OCI-LY1 (cell line): ENCODE data around the gene PRAMEF1.
A peak's percentile ranks its signal among the peaks of the same experiment; 100 is the strongest.
"Not testable (repeated sequence)": the region's sequence is repeated elsewhere in the genome, so short reads cannot be mapped to it uniquely, and the experiment has no call there.

Experiments used
- H2AFZ ChIP-seq: fragments of 200-600 bp; sonication (generic), shearing (Covaris generic); 2 replicates; pipeline ENCODE4 v1.6.0; 2014; ENCODE audit warnings: antibody characterized with exemption, mild to moderate bottlenecking, low read length
- H3F3A ChIP-seq: fragments of 200-600 bp; sonication (generic), shearing (Covaris generic); 2 replicates; pipeline ENCODE4 v1.6.0; 2014; ENCODE audit warnings: mild to moderate bottlenecking, antibody characterized with exemption, low read length, moderate library complexity; ENCODE audit not compliant: insufficient read depth
- H3K27ac ChIP-seq: fragments of 200-600 bp; sonication (generic); 2 replicates; pipeline ENCODE4 v1.5.1; 2014; ENCODE audit warnings: low read length, mixed run types, mild to moderate bottlenecking, low read depth; ENCODE audit not compliant: poor library complexity, severe bottlenecking
- H3K27me3 ChIP-seq: fragments of 200-600 bp; sonication (generic); 2 replicates; pipeline ENCODE4 v1.6.0; 2014; ENCODE audit warnings: antibody characterized with exemption, mild to moderate bottlenecking, low read length, moderate library complexity; ENCODE audit not compliant: insufficient read depth
- H3K36me3 ChIP-seq: fragments of 200-600 bp; sonication (generic); 2 replicates; pipeline ENCODE4 v1.6.1; 2014; ENCODE audit warnings: mild to moderate bottlenecking, antibody characterized with exemption, low read length, moderate library complexity, mixed read lengths; ENCODE audit not compliant: insufficient read depth
- H3K4me1 ChIP-seq: fragments of 200-600 bp; sonication (generic); 2 replicates; pipeline ENCODE4 v1.5.1; 2014; ENCODE audit warnings: mild to moderate bottlenecking, low read length, moderate library complexity; ENCODE audit not compliant: insufficient read depth, severe bottlenecking
- H3K4me2 ChIP-seq: fragments of 200-600 bp; sonication (generic), shearing (Covaris generic); 2 replicates; pipeline ENCODE4 v1.6.1; 2014; ENCODE audit warnings: low read length
- H3K4me3 ChIP-seq: fragments of 200-600 bp; sonication (generic); 2 replicates; pipeline ENCODE4 v1.5.1; 2014; ENCODE audit warnings: low read length, low read depth, mild to moderate bottlenecking, mixed read lengths; ENCODE audit not compliant: poor library complexity, severe bottlenecking
- H3K79me2 ChIP-seq: fragments of 200-600 bp; shearing (Covaris generic); 2 replicates; pipeline ENCODE4 v1.6.1; 2016; ENCODE audit warnings: mixed run types, low read length, mixed read lengths; ENCODE audit not compliant: insufficient read depth
- H3K9ac ChIP-seq: fragments of 200-600 bp; sonication (generic), shearing (Covaris generic); 2 replicates; pipeline ENCODE4 v1.6.1; 2014; ENCODE audit warnings: mild to moderate bottlenecking, low read length, mixed read lengths
- H3K9me2 ChIP-seq: fragments of 200-600 bp; sonication (generic), shearing (Covaris generic); 2 replicates; pipeline ENCODE4 v1.6.1; 2014; ENCODE audit warnings: low read depth, mild to moderate bottlenecking, low read length, mixed read lengths
- H3K9me3 ChIP-seq: fragments of 200-600 bp; shearing (Covaris generic); 2 replicates; pipeline ENCODE4 v1.6.1; 2014; ENCODE audit warnings: low read length, mixed read lengths
- H4K20me1 ChIP-seq: fragments of 200-600 bp; sonication (generic), shearing (Covaris generic); 2 replicates; pipeline ENCODE4 v1.6.0; 2016; ENCODE audit warnings: mild to moderate bottlenecking, low read length; ENCODE audit not compliant: insufficient read depth
- CTCF ChIP-seq: fragments of 200-600 bp; sonication (generic), shearing (Covaris generic); IDR thresholded peaks from 2 replicates; pipeline ENCODE4 v1.5.1; 2017; ENCODE audit warnings: mild to moderate bottlenecking, antibody characterized with exemption, low read length, moderate library complexity, mixed read lengths
- EZH2 ChIP-seq: fragments of 200-600 bp; sonication (generic), shearing (Covaris generic); IDR thresholded peaks from 2 replicates; pipeline ENCODE4 v1.8.0; 2017; ENCODE audit warnings: borderline replicate concordance, mixed run types, mild to moderate bottlenecking, antibody characterized with exemption, low read length, moderate library complexity, mixed read lengths

The PRAMEF1 gene

DNA sequence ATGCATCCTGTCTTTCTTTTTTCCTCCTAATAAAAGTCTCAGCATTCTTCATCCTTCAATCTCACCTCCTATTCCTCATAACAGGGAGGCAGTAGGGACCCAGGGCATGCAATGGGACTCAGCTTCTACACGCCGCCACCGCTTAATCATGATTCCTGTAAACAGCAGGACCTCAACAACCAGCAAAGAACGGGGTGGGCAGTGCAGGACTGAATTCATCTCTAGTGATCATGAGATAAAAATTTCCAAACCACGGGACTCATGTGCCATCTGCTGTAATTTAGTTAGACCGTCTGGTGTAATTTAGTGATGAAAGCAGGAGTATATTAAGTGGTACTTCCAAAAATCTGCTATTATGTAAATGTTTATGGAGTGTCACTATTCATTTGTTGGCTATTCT is 12.3 kb upstream of the PRAMEF1 start:
- H3F3A ChIP-seq: no peaks in the 10 kb centered on the region
- TF ChIP-seq CTCF (no peak), EZH2 (no peak)
- no peak overlapping the region for H3K4me3 ChIP-seq

DNA sequence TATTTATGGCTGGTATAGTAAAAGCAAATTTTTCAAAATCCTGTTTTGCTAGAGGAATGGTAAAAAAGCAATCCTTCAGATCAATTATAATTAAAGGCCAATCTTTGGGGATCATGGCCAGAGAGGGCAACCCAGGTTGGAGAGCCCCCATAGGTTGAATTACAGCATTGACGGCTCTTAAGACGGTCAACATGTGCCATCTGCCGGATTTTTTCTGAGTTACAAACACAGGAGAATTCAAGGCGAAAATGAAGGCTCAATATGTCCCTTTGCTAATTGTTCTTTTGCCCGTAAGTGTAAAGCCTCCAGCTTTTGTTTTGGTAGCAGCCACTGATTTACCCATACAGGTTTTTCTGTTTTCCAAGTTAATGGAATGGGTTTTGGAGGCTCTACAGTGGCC is 9.7 kb upstream of the PRAMEF1 start:
- not testable (repeated sequence) for H3K9ac ChIP-seq, H3F3A ChIP-seq, H3K36me3 ChIP-seq, H3K9me2 ChIP-seq, H3K9me3 ChIP-seq, H2AFZ ChIP-seq, H3K79me2 ChIP-seq, H3K4me1 ChIP-seq, H3K4me3 ChIP-seq, H3K27ac ChIP-seq, H3K4me2 ChIP-seq, H4K20me1 ChIP-seq, H3K27me3 ChIP-seq

More for the DNA sequence above, 12.3 kb upstream of the PRAMEF1 start:
- no peaks in the 10 kb centered on the region for H3K4me1 ChIP-seq
- H3K9me2 ChIP-seq: no peaks in the 10 kb centered on the region
- H4K20me1 ChIP-seq: no peaks in the 10 kb centered on the region
- H3K27ac ChIP-seq: no peak overlapping the region
- no peaks in the 10 kb centered on the region for H3K36me3 ChIP-seq
- H3K9ac ChIP-seq: no peak overlapping the region
- H3K9me3 ChIP-seq: no peaks in the 10 kb centered on the region
- no peaks in the 10 kb centered on the region for H3K79me2 ChIP-seq
- no peak overlapping the region for H2AFZ ChIP-seq
- no peaks in the 10 kb centered on the region for H3K27me3 ChIP-seq
- H3K4me2 ChIP-seq: no peak overlapping the region

- not testable (repeated sequence) for H3K36me3 ChIP-seq, H3K9me2 ChIP-seq
- peak; percentile 6; the same call in 1 of the 2 replicates for TF ChIP-seq CTCF
These were observed 7.4 kb upstream of the PRAMEF1 start for GRCh38 chr1:12783783-12784182.

DNA sequence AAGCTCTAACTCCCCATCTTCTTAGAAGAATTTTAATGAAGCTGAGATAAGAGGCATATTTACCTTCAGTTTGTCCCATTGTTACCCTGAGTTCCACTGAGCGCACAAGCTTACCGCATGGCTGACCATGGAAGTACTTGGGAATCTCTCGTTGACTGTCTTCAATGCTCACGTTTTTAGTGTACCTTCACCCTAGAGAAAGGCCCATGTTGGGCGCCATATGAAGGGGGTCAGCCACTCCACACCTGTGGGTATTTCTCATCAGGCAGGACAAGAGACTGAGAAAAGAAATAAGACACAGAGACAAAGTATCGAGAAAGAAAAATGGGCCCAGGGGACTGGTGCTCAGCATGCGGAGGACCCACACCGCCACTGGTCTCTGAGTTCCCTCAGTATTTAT is 6.5 kb upstream of the PRAMEF1 start:
- not testable (repeated sequence) for H3K27me3 ChIP-seq, H3K9me3 ChIP-seq, H3F3A ChIP-seq, H3K79me2 ChIP-seq, H4K20me1 ChIP-seq, H3K4me2 ChIP-seq, H3K9me2 ChIP-seq, H2AFZ ChIP-seq, H3K4me1 ChIP-seq, H3K4me3 ChIP-seq, H3K27ac ChIP-seq, H3K36me3 ChIP-seq, H3K9ac ChIP-seq

More at GRCh38 chr1:12783783-12784182, 7.4 kb upstream of the PRAMEF1 start:
- not testable (repeated sequence) for H3K9ac ChIP-seq, H3K27me3 ChIP-seq, H3K4me3 ChIP-seq, H3K4me1 ChIP-seq, H3K79me2 ChIP-seq, H3K4me2 ChIP-seq, H4K20me1 ChIP-seq, H3F3A ChIP-seq, H3K9me3 ChIP-seq, H2AFZ ChIP-seq, H3K27ac ChIP-seq
